Epidermal melanocyte (primary cell): ENCODE measurements around the gene ARHGEF7.
"Not testable (repeated sequence)": the region's sequence is repeated elsewhere in the genome, so short reads cannot be mapped to it uniquely, and the experiment has no call there.

ENCODE experiments used
- DNase-seq: peaks from one replicate; pipeline ENCODE4 v3.0.0; 2011; ENCODE audit warnings: low spot score; ENCODE audit not compliant: insufficient read length

Gene ARHGEF7

GRCh38 chr13:111251646-111252445 lies 136.7 kb downstream of the ARHGEF7 start:
- no peak for DNase-seq

DNA sequence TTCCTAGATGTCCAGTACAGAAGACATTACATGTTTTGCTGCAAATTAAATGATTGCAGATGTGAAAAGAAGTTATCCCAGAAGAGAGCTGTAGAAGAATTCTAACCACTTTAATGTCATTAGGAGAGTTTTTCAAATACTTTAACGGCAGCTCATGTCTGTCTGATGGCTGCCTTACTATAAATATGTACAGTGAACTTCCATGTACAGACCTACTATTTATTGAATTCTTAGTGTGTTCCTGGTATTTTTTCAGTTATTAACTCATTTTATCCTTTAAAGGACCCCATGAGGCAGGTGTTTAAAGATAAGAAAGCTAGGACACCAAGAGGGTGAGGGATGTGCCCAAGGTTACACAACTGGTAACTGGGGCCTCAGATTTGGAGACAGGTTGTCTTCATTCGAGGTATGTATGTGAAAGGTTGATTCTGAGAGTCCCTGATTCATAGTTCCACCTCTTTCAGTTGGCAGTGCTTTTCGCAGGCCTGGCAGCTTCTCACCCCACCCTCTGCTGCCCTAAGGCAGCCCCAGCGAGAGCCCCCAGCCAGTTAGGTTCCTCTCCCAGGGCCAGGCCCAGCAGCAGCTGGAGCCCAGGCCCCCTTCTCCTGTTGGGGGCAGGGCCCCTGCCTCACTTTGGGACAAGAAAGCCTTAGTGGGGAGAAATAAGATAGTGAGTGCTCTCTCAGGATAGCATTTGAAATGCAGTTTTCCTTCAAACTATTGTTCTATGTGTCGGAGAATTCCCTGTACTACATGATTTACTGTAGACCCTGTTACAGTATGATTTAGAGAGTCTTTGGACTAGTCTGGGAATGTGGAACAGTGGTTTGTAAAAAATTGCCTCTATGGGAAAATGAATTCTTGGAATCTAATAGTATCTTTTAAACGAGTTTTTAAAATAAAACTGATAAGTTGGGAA lies 137.6 kb downstream of the ARHGEF7 start:
- no peak for DNase-seq

DNA sequence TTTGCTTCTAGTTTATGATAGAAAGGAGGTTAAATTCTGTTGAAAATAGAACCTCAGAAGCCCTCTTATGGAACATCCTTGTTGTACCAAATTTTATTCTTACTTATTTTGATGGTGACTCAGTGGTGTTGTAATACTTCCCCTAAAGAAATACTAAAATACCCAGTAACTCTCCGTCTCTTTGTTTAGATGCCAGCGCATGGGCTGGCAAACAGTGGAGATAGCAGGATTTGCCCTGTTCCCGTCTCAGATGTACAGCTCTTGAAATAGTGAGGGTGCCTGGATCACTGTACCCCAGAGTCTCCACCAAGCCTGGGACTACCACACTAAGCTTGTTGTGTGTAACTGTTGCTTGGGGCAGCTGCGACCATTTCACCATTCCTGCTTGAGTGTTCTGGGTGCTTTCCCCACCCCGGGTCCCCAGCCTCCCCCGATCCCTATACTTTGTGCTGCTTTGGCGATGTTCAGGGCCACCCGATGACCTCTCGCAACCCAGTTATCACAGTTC lies 138.3 kb downstream of the ARHGEF7 start:
- no peak for DNase-seq

- DNase-seq, result no peak
These were observed 140.2 kb downstream of the ARHGEF7 start for GRCh38 chr13:111255228-111255790.

- no peak for DNase-seq
These were observed 141.3 kb downstream of the ARHGEF7 start for GRCh38 chr13:111256458-111256857.

DNA sequence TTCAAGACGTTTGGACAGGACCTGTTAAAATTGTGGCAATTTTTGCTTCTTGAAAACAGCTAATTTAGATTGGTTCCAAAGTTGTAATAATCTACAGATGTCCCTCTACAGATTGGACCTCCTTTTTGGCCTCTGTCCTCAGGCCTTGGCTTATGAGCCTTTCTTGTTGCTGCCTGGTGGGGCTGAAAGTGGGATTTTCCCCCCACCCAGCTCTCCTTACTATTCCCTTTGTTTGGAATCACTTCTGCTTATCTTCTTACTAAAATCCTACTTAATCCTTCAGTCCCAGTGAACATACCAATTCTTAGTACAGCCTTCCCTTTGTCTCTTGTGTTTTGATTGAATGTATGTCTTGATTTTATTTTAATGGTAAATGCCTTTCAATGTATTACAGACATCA lies 141.8 kb downstream of the ARHGEF7 start:
- no peak for DNase-seq

DNA sequence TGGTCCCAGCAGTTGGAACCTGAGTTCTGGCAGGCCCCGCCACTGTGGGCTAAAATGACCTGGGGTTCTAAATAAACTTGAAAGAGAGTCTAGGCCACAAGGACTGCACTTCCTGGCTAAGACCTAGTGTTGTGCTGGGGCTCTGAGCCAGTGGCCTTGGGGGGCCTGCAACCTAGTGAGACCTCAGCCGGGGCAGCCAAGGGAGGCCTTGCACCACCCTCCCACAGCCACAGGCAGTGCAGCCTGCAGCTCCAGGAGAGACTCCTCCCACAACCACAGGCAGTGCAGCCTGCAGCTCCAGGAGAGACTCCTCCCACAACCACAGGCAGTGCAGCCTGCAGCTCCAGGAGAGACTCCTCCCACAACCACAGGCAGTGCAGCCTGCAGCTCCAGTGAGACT lies 142.8 kb downstream of the ARHGEF7 start:
- DNase-seq, result not testable (repeated sequence)

GRCh38 chr13:111258637-111259036 lies 143.5 kb downstream of the ARHGEF7 start:
- DNase-seq, result no peak

DNA sequence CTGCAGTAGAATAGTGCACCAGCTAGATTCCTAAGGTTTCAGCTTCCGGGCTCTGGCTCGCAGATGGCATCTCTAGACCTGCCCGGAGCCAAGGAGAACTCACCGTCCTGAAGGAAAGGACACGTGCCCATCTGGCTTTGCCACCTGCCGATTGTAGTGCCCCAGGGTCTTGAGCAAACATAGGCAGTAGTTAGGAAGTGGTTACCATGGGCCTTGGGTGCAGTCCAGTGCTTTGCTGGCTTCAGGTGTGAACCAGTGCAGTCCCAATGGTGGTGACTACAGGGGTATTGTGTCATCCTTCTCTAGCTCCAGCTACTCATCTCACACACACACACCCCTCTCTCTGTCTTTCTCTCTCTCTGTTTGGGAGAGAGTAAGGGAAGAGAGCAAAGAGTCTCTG lies 143.9 kb downstream of the ARHGEF7 start:
- DNase-seq, result no peak

DNA sequence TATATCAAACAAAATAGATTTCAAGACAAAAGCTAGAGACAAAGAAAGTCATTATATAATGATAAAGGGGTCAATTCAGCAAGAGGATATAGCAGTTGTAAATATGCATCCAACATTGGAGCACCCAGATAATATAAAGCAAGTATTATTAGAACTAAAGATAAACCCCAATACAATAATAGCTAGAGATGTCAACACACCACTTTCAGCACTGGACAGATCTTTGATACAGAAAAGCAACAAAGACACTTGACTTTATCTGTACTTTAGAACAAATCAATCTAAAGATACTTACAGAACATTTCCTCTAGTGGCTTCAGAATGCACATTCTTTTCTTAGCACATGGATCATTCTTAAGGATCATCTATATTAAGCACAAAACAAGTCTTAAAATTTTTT lies 146.2 kb downstream of the ARHGEF7 start:
- DNase-seq, result no peak

- DNase-seq, result no peak
These were observed 147.2 kb downstream of the ARHGEF7 start for GRCh38 chr13:111262281-111262680.

DNA sequence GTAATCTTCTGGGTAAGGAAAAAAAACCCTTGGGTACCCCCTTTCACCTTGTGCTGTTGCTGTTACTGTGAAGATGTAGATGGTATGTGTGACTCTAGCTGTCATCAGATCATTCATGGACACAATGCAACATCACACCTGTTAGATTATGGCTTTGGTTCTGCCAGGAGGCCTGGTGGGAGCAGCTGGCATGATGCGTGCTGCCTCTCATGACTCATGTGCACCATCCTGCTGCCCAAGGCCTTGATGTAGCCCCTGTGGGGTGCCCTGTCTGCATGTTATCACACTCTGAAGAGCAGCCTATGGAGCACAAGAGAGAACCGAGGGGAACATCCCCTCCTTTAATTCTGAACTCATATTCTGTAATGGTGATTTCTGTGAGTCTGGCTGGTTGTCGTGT lies 147.6 kb downstream of the ARHGEF7 start:
- no peak for DNase-seq

DNA sequence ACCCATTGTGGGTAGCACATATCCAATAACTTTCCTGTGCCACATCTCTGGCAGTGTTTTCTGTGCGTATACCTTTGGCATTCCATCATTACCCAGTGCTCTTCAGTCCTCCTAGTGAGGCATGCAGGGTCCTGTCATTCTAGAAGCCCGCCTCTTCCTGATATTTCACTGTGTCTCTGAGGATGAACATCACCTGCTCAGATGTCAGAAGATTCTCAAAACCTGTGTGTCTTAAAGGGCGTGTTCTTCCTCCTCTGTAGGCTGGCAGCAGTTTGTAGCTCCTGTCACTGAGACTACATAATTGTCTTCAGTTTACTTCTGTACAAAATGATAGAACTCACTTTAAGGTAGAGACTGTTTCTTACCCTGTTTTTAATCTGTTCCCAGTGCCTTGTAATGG lies 148.5 kb downstream of the ARHGEF7 start:
- DNase-seq, result no peak

DNA sequence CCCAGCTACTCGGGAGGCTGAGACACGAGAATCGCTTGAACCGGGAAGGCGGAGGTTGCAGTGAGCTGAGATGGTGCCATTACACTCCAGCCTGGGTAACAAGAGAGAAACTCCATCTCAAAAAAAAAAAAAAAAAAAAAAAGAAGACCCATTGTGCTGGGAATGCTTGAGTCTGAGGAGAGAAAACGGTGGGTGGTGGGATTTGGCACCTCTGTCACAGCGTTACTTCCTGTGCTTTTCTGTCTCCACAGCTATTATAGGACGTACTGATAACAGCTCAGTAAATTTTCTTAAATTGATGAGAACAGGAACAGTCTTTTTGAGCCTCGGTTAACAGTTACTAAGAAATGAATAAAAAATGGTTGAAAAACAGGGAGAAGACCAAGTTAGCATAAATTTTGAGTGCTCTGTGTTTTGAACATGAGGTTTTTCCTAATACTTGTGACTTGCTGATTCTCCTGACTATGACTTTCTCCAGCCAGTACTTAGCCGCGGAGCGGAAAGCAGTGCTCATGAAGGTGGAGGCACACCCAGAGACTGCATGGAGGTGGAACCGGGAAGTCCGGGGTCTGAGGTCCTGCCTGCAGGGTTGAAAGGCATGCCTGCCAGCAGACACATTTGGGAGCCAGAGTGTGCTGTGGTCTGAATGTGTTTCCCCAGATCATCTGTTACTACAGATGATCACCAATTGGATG lies 150.0 kb downstream of the ARHGEF7 start:
- no peak for DNase-seq

- no peak for DNase-seq
These were observed 150.6 kb downstream of the ARHGEF7 start for GRCh38 chr13:111265701-111266035.

- DNase-seq, result no peak
These were observed 152.1 kb downstream of the ARHGEF7 start for GRCh38 chr13:111267205-111267604.

DNA sequence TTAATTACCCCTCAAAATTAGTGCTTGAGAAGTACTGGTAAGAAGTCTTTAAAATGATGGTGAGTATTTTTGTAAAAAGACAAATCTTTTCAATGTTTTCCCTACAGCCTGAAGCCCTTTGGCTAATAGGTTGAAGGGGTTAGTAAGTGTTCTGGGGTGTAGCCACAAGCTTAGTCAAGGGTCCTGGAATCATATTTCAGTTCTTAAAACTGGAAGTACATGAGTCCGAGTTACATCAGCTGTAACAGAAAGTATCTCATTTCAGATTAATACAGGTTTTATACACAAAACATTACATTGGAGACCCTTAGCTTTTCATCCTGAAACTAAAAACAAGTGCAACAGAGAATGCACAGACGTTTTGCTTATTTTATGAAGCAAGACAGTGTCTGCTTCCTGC lies 152.7 kb downstream of the ARHGEF7 start:
- no peak for DNase-seq

DNA sequence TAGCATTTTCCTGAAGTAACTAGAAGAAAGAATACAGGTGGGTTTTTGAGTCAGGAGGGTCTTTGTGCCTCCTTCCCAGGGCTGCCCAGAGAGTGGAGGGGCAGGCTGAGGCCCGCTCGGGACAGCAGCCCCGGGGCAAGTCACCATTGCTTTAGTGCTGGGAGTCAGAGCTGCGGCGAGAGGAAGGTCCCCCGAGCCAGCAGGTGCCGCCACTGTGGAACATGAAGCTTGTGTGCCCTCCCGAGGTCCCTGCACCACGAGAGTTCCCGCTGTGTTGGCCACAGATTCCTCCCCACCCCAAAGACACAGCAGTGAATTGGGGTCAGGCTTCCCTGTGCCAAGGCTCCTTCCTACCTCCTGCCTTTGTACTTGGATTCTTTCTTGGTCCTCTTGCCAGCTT lies 154.4 kb downstream of the ARHGEF7 start:
- no peak for DNase-seq

DNA sequence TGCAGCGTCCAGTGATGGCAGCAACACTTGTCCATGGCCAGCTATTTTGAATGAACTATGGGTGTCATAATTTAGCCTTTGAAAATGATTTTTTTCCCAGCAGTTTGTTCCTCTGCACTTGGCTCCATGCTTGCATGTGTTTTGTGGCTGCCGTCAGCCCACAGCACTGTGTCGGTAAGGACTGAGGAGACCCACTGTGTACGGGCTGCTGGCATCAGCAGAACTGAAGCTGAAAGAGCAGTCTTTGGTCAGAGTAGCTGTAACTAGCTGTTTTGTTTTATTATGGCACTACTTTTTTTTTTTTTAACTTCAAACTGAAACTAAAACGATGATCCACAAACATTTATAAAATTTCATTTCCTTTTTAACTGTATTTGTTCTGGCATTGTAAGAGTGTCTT lies 155.0 kb downstream of the ARHGEF7 start:
- DNase-seq, result no peak

GRCh38 chr13:111270765-111271698 lies 155.9 kb downstream of the ARHGEF7 start:
- DNase-seq, result no peak
